Activated T-helper 1 cell treated with anti-CD3 and anti-CD28 coated beads, Interleukin-12 subunit alpha, Interleukin-12 subunit beta, Interleukin-2, Interleukin-4 antibody, amounts not matched to agents 30 ng/mL and 10 ng/mL and 1 ng/mL, durations not matched to agents 14 hours and 24 hours and 36 hours (primary cell): ENCODE results near the gene EGLN2. TPM values are rescaled to one million over a fixed set of nuclear protein-coding genes. Genes with fewer than 3 reads are reported as not detected.
"Not testable (repeated sequence)": the region's sequence is repeated elsewhere in the genome, so short reads cannot be mapped to it uniquely, and the experiment has no call there.

ENCODE experiments used
- DNase-seq: peaks from one replicate; pipeline ENCODE4 v3.0.0; 2021; ENCODE audit warnings: low spot score
- H3K27ac Mint-ChIP-seq: one replicate; pipeline ENCODE4 v1.8.0; 2021; ENCODE audit warnings: mild to moderate bottlenecking, mixed read lengths
- H3K27me3 Mint-ChIP-seq: one replicate; pipeline ENCODE4 v1.8.0; 2022; ENCODE audit warnings: mild to moderate bottlenecking, moderate library complexity, mixed read lengths; ENCODE audit not compliant: insufficient read depth
- H3K36me3 Mint-ChIP-seq: one replicate; pipeline ENCODE4 v1.8.0; 2021; ENCODE audit warnings: low read depth, mixed read lengths
- H3K4me1 Mint-ChIP-seq: one replicate; pipeline ENCODE4 v1.8.0; 2021; ENCODE audit warnings: low read depth, mixed read lengths
- H3K4me3 Mint-ChIP-seq: one replicate; pipeline ENCODE4 v1.8.0; 2021; ENCODE audit warnings: mild to moderate bottlenecking, moderate library complexity, mixed read lengths
- H3K9me3 Mint-ChIP-seq: one replicate; pipeline ENCODE4 v1.8.0; 2021; ENCODE audit warnings: mixed read lengths
- intact Hi-C: fragments of 100-400 bp; cut with micrococcal nuclease; formaldehyde crosslinking; loops from one replicate; pipeline ENCODE4 v1.15.1; 2024
- total RNA-seq: library from RNA; stranded (reverse); gene quantifications from 2 replicates; pipeline ENCODE4 v1.2.3, GENCODE V29; 2022

Gene EGLN2
- total RNA-seq, 1 donor from 2014 or later = 104 TPM

DNA sequence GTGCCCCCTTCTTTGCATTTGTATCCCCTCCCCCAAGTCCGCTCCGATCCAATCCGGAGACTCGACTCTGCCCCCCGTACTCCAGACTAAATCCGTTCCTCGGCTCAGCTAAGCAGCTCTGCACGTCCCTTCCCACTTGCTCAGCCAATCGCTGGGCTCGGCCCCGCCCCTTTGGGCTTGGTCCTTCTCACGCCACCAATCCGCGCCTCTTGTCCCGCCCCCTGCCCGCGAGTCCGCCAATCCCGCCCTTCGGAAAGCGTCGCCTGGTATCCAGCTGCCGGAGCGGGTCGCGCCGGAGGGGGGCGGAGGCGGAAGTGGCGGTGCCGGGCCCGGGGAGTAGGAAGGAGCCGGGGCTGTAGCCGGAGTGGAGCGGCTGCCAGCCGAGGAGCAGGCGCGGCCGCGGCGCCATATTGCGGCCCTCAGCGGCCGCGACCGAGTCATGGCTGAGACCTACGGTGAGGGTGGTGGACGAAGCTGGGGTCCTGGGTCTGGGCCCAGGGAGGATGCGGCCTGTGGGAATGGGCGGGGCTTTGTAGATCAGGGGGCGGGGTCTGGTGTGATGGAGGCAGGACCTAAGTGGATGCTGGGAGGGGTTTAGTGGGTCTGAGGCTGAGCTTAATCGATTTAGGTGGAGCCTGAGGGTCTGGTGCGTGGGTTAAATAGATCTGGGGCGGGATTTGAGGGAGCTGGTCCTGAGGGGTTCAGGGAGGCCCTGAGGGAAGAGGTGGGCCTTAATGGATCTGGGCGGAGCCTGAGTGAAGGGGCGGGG lies 20.9 kb upstream of the EGLN2 start, which contains the start of gene RAB4B:
Gene RAB4B, plus strand, starts transcription at position 311 of the 769 bp plus-strand sequence. Its CDS starts 129 bp downstream, at position 440.
- H3K27me3 Mint-ChIP-seq = peaks cover 2% of the 10 kb centered on the region
- peaks cover 16% of the 10 kb centered on the region for H3K36me3 Mint-ChIP-seq
- peak; percentile 100 for DNase-seq
- no peaks in the 10 kb centered on the region for H3K9me3 Mint-ChIP-seq
- peak within 1 kb of the TSS; percentile 89 for H3K27ac Mint-ChIP-seq
- peak within 1 kb of the TSS; percentile 91 for H3K4me3 Mint-ChIP-seq
- peaks cover 51% of the 10 kb centered on the region for H3K4me1 Mint-ChIP-seq
- intact Hi-C loops = loop anchor here (1.0 to 2.0 kb wide), 15 partner anchors 14 to 585 kb away; partner anchors contain the start of genes ACTMAP, COQ8B and NUMBL

GRCh38 chr19:40778706-40779284 lies 20.2 kb upstream of the EGLN2 start:
- no peaks in the 10 kb centered on the region for H3K9me3 Mint-ChIP-seq
- intact Hi-C loops = loop anchor here (1.0 to 2.0 kb wide), 7 partner anchors 20 to 585 kb away; partner anchors contain the start of gene NUMBL
- H3K36me3 Mint-ChIP-seq = peaks cover 18% of the 10 kb centered on the region
- H3K27ac Mint-ChIP-seq = peak overlapping the region; percentile 89
- peaks cover 2% of the 10 kb centered on the region for H3K27me3 Mint-ChIP-seq
- DNase-seq = no peak
- peak overlapping the region; percentile 91 for H3K4me3 Mint-ChIP-seq
- peaks cover 51% of the 10 kb centered on the region for H3K4me1 Mint-ChIP-seq

- peaks cover 2% of the 10 kb centered on the region for H3K27me3 Mint-ChIP-seq
- H3K27ac Mint-ChIP-seq = peak overlapping the region; percentile 41
- intact Hi-C loops = no loop called here
- peak overlapping the region; percentile 13 for H3K4me3 Mint-ChIP-seq
- H3K36me3 Mint-ChIP-seq = peaks cover 24% of the 10 kb centered on the region
- H3K4me1 Mint-ChIP-seq = peaks cover 50% of the 10 kb centered on the region
- no peaks in the 10 kb centered on the region for H3K9me3 Mint-ChIP-seq
- no peak for DNase-seq
Observed at GRCh38 chr19:40780582-40780981, 18.4 kb upstream of the EGLN2 start.

- Mint-ChIP-seq H3K4me1 (peaks cover 48% of the 10 kb centered on the region), H3K36me3 (peaks cover 25% of the 10 kb centered on the region), H3K4me3 (no peak overlapping the region), H3K9me3 (no peaks in the 10 kb centered on the region), H3K27ac (no peak overlapping the region), H3K27me3 (peaks cover 2% of the 10 kb centered on the region)
- no peak for DNase-seq
- intact Hi-C loops = no loop called here
Observed at GRCh38 chr19:40781140-40781539, 17.9 kb upstream of the EGLN2 start.

DNA sequence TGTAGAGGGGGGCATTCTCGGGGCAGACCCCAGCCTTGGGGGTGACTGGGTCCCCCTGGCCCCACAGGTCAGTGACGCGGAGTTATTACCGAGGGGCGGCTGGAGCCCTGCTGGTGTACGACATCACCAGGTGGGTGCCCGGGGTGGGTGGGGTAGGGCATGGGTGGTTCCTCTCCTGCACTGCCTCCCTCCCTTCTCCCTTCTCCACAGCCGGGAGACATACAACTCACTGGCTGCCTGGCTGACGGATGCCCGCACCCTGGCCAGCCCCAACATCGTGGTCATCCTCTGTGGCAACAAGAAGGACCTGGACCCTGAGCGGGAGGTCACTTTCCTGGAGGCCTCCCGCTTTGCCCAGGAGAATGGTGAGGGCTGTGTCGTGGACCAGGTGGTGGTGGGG lies 15.3 kb upstream of the EGLN2 start:
- no peak for DNase-seq
- H3K4me3 Mint-ChIP-seq = no peak overlapping the region
- H3K27me3 Mint-ChIP-seq = no peaks in the 10 kb centered on the region
- no peak overlapping the region for H3K27ac Mint-ChIP-seq
- intact Hi-C loops = no loop called here
- peaks cover 32% of the 10 kb centered on the region for H3K36me3 Mint-ChIP-seq
- H3K9me3 Mint-ChIP-seq = no peaks in the 10 kb centered on the region
- peaks cover 29% of the 10 kb centered on the region for H3K4me1 Mint-ChIP-seq

- Mint-ChIP-seq H3K4me1 (peaks cover 25% of the 10 kb centered on the region), H3K36me3 (peaks cover 32% of the 10 kb centered on the region)
- H3K9me3 Mint-ChIP-seq, H3K27me3 Mint-ChIP-seq, H3K27ac Mint-ChIP-seq, intact Hi-C loops, DNase-seq, H3K4me3 Mint-ChIP-seq: not testable (repeated sequence)
Observed at GRCh38 chr19:40784146-40784545, 14.8 kb upstream of the EGLN2 start.

DNA sequence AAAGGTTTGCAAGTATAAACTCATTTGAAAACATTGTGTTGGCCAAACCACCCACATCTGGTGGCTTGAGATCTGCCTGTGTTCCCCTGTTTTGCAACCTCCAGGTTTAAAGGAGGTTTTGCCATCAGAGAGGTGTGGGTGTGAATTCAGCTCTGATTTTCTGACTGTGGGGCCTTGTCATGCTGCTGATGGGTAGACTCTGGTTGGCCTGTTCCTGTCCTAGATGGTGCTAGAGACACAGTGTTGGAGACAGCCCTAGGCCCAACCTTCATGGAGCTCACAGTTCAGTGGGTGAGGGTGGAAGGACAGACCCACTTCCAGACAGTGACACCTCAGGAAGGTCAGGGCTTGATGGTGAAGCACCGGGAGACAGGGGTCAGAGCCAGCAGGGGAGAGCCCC lies 13.5 kb upstream of the EGLN2 start:
- H3K36me3 Mint-ChIP-seq = peaks cover 36% of the 10 kb centered on the region
- H3K9me3 Mint-ChIP-seq = no peaks in the 10 kb centered on the region
- H3K27ac Mint-ChIP-seq = peak overlapping the region; percentile 62
- no peaks in the 10 kb centered on the region for H3K27me3 Mint-ChIP-seq
- DNase-seq = no peak
- no peak overlapping the region for H3K4me3 Mint-ChIP-seq
- H3K4me1 Mint-ChIP-seq = peaks cover 15% of the 10 kb centered on the region
- intact Hi-C loops = no loop called here

DNA sequence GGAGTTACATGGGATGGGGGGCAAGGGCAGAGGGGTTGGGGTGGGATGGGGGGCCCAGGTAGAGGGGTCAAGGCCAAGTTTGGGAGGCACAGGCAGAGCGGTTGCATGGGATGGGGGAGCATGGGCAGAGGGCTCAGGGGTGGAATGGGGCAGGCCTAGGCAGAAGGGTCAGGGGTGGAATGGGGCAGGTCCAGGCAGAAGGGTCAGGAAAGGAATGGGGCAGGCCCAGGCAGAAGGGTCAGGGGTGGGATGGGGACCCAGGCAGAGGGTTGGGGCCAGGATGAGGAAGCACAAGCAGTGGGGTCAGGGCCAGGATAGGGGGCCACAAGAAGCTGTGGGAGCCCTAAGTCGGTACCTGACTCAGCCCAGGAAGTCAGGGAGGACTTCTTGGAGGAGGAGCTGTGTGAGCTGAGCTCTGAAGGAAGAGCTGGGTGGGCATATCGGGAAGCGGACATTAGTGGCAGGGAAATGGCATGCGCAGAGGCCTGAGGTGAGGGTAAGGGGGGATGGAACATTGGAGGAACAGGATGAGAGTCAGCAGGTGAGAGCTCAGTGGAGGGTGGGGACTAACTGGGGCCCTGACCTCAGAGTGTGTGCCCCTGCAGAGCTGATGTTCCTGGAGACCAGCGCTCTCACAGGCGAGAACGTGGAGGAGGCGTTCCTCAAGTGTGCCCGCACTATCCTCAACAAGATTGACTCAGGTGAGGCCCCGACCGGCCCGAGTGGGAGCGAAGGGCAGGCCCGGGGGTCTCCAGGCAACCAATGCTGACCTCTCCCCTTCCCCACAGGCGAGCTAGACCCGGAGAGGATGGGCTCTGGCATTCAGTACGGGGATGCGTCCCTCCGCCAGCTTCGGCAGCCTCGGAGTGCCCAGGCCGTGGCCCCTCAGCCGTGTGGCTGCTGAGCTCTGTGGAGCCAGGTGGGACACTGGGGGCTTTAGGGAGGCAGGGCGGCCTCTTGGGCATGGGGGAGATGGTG lies 12.6 kb upstream of the EGLN2 start:
- Mint-ChIP-seq H3K9me3 (no peaks in the 10 kb centered on the region), H3K27ac (no peak overlapping the region), H3K4me3 (no peak overlapping the region), H3K27me3 (no peaks in the 10 kb centered on the region), H3K36me3 (peaks cover 34% of the 10 kb centered on the region), H3K4me1 (peaks cover 12% of the 10 kb centered on the region)
- intact Hi-C loops = no loop called here
- DNase-seq = no peak

GRCh38 chr19:40791349-40791748 lies 7.6 kb upstream of the EGLN2 start:
- intact Hi-C loops = no loop called here
- peak overlapping the region; percentile 40 for H3K27ac Mint-ChIP-seq
- peaks cover 13% of the 10 kb centered on the region for H3K4me1 Mint-ChIP-seq
- H3K36me3 Mint-ChIP-seq = peaks cover 22% of the 10 kb centered on the region
- H3K9me3 Mint-ChIP-seq = no peaks in the 10 kb centered on the region
- no peak for DNase-seq
- no peak overlapping the region for H3K4me3 Mint-ChIP-seq
- no peaks in the 10 kb centered on the region for H3K27me3 Mint-ChIP-seq

DNA sequence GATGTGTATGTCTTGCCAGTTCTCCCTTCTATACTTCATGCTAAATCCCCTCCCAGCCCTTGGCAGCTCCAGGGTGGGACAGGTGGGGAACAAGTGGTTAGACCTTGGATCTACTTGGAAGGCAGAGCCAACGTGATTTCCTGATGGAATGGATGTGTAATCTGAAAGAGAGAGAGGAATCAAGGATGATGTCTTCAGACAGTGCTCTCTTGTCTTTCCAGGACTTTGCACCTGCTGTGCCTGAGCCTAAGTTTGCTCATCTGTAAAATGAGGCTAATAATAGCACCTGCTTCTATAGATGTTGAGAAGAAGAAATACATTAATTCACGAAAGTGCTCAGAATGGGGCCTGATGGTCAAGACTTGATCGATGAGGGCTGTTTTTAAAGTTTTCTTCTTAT lies 7.0 kb upstream of the EGLN2 start:
- H3K27me3 Mint-ChIP-seq = no peaks in the 10 kb centered on the region

GRCh38 chr19:40797166-40797962 lies 1.6 kb upstream of the EGLN2 start:
- H3K27ac Mint-ChIP-seq = peak overlapping the region; percentile 19
- peaks cover 47% of the 10 kb centered on the region for H3K4me1 Mint-ChIP-seq
- H3K36me3 Mint-ChIP-seq = peaks cover 25% of the 10 kb centered on the region
- intact Hi-C loops = no loop called here
- no peaks in the 10 kb centered on the region for H3K27me3 Mint-ChIP-seq
- H3K4me3 Mint-ChIP-seq = peak overlapping the region; percentile 55
- DNase-seq = no peak
- H3K9me3 Mint-ChIP-seq = no peaks in the 10 kb centered on the region

More for the DNA sequence above, 7.0 kb upstream of the EGLN2 start:
- intact Hi-C loops = loop anchor here (1.0 kb wide), 1 partner anchor 15 kb away; no protein-coding TSS in a partner anchor
- peaks cover 23% of the 10 kb centered on the region for H3K36me3 Mint-ChIP-seq
- DNase-seq = no peak
- H3K27ac Mint-ChIP-seq = peak overlapping the region; percentile 73
- no peak overlapping the region for H3K4me3 Mint-ChIP-seq
- no peaks in the 10 kb centered on the region for H3K9me3 Mint-ChIP-seq
- H3K4me1 Mint-ChIP-seq = peaks cover 18% of the 10 kb centered on the region
